Right atrium auricular region (tissue), 2 donors: ENCODE results near the gene SEMA3C. TPM values are rescaled to one million over a fixed set of nuclear protein-coding genes. Genes with fewer than 3 reads are reported as not detected.

Source experiments
- DNase-seq: peaks from one replicate; pipeline ENCODE4 v3.0.0-alpha.2; 2019; ENCODE audit warnings: low spot score
- H3K27ac ChIP-seq, 2 donors: fragments of 200-600 bp; sonication (generic); 1 replicate in 1 of 2; 2 replicates in 1 of 2; pipeline ENCODE4 v1.5.1; 2016 to 2019
- H3K27me3 ChIP-seq, 2 donors: fragments of 200-600 bp; sonication (generic); one replicate each; pipeline versions ENCODE4 v1.5.1 to v1.6.0; 2017 to 2019
- H3K36me3 ChIP-seq: fragments of 200-600 bp; sonication (generic); one replicate; pipeline ENCODE4 v1.5.1; 2016
- H3K4me1 ChIP-seq, 2 donors: fragments of 200-600 bp; sonication (generic); one replicate each; pipeline versions ENCODE4 v1.5.1 to v1.6.0; 2017 to 2019
- H3K4me3 ChIP-seq, 2 donors: fragments of 200-600 bp; sonication (generic); 1 replicate in 1 of 2; 2 replicates in 1 of 2; pipeline ENCODE4 v1.5.1; 2017 to 2019; ENCODE audit warnings: mild to moderate bottlenecking in 1 of 2, moderate library complexity in 1 of 2
- H3K9me3 ChIP-seq, 2 donors: fragments of 200-600 bp; sonication (generic); one replicate each; pipeline ENCODE4 v1.5.1; 2019
- total RNA-seq, 2 donors: library from RNA; depleted of rRNA; stranded (reverse); fragments of >200 nt; gene quantifications; one replicate each; pipeline ENCODE4 v1.1.0, GENCODE V29; 2016
- TF ChIP-seq, protein P1 (sequence below), 2 donors: fragments of 200-600 bp; sonication (generic); IDR thresholded peaks; one replicate each; pipeline ENCODE4 v1.5.1; 2019; ENCODE audit warnings: antibody characterized with exemption in 2 of 2

The SEMA3C gene
- total RNA-seq, 2 donors from 2014 or later, result 58.3 to 61.6 TPM

DNA sequence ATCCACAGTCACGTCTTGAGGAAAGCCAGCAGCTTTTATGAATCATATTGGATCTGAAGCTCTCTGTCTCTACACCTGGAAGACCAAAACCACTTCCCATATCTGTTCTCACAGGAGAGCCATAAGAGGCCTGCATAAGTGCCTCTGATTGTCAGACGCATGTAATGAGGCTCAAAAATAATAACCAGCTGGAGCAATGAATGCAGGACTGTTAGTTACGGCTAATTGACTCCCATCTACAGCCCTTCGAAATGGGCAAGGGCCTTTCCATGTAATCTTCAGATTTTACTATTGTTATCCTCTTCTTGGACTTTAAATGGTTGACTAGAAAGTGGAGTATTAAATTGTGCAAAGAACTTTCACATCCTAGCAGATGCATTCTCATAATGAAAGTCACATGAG, 4.4 kb upstream of the SEMA3C start:
- Histone ChIP-seq H3K4me1 (peaks cover 0 to 7% of the 10 kb centered on the region in 2 donors), H3K27me3 (no peaks in the 10 kb centered on the region), H3K36me3 (no peaks in the 10 kb centered on the region), H3K4me3 (no peak overlapping the region), H3K9me3 (no peaks in the 10 kb centered on the region), H3K27ac (no peak overlapping the region)
- DNase-seq, result no peak
- TF ChIP-seq, protein P1, sequence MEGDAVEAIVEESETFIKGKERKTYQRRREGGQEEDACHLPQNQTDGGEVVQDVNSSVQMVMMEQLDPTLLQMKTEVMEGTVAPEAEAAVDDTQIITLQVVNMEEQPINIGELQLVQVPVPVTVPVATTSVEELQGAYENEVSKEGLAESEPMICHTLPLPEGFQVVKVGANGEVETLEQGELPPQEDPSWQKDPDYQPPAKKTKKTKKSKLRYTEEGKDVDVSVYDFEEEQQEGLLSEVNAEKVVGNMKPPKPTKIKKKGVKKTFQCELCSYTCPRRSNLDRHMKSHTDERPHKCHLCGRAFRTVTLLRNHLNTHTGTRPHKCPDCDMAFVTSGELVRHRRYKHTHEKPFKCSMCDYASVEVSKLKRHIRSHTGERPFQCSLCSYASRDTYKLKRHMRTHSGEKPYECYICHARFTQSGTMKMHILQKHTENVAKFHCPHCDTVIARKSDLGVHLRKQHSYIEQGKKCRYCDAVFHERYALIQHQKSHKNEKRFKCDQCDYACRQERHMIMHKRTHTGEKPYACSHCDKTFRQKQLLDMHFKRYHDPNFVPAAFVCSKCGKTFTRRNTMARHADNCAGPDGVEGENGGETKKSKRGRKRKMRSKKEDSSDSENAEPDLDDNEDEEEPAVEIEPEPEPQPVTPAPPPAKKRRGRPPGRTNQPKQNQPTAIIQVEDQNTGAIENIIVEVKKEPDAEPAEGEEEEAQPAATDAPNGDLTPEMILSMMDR (IDR thresholded peaks at IDR 0.05), result no peak

DNA sequence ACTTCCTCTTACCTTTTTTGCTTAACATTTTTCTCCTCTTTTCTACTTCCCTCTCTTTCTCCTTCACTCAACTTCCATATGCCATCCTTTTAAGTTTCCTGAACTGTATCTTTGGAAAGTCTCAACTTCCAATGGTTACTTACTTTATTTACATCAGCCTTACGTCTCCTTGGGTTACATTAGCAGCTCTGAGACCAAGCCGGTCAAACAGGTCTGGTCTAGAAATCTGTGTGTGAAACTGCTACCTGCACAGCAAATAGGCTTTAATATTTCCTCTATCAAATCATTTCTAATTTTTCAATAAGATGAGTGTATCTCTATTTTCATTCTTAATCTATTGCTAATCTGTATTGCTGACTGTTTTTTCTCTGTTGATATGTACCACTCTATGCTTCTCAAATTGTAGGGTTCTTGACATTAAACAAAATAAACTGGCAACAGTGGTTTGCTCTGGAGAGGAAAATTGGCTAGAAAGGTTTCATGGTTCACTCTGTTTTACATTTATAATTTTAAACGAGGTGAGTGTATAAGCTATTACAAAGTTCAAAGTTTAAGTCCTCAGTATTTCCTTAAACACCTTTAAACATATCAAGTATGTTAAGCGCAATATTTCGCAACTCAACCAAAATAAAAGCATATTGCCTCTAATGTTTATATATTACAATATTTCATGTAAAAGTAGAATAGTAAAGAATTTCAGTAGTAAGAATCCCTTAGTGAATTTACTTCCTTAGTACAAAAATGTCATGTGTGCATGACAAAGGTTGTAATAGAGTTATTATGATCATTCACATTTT, 3.6 kb upstream of the SEMA3C start:
- Histone ChIP-seq H3K4me3 (no peak overlapping the region), H3K27me3 (no peaks in the 10 kb centered on the region), H3K9me3 (no peaks in the 10 kb centered on the region), H3K27ac (no peak overlapping the region), H3K4me1 (peaks cover 0 to 7% of the 10 kb centered on the region in 2 donors), H3K36me3 (no peaks in the 10 kb centered on the region)
- TF ChIP-seq, protein P1 (IDR thresholded peaks at IDR 0.05), result no peak
- no peak for DNase-seq

DNA sequence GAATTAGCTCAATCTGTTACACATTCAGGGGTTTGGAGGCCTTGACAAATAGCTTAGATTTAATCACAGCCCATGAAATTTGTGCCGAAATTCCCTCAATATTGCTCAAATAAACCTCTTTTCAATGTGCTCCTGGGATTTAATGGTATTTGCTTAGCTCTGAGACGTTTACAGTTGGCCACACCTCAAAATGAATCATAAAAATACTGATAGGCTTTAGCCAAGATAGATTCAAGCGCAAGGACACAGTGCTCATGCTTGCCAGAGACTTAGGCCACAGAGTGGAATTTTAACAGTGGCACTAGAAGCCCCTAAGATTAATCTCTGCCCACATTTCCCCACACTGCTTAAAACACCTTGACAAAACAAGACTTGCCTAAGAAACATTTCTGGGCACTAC, 2.3 kb upstream of the SEMA3C start:
- TF ChIP-seq, protein P1 (IDR thresholded peaks at IDR 0.05), result no peak
- no peaks in the 10 kb centered on the region for H3K27me3 ChIP-seq
- H3K9me3 ChIP-seq, result no peaks in the 10 kb centered on the region
- H3K4me3 ChIP-seq, result no peak overlapping the region
- no peak for DNase-seq
- H3K4me1 ChIP-seq, result peaks cover 0 to 7% of the 10 kb centered on the region in 2 donors
- peaks cover under 1% of the 10 kb centered on the region for H3K36me3 ChIP-seq
- H3K27ac ChIP-seq, result no peak overlapping the region

DNA sequence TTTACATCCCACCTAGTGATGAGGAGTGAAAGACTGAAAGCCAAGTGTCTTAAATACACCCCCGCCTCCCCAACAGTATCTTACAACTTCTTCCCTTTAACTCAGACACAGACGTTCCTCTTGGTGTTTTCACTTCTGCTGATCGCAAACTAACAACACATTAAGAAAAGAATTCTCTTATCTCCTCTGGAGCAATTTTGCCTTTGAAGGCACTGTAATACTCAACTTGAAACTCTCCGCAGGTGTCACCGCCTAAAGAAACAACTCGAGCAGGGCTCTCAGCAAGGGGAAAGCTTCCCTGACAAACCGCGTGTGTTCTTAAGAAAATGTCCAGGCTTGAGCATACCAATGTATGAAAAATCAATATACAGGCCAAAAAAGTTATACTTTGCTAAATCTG, 452 bp downstream of the SEMA3C start:
- Histone ChIP-seq H3K36me3 (peaks cover 5% of the 10 kb centered on the region), H3K27me3 (no peaks in the 10 kb centered on the region), H3K27ac (peak overlapping the region; percentile 79 to 84), H3K4me3 (peak overlapping the region; percentile 56 to 60), H3K9me3 (no peaks in the 10 kb centered on the region), H3K4me1 (peaks cover 0 to 7% of the 10 kb centered on the region in 2 donors)
- TF ChIP-seq, protein P1 (IDR thresholded peaks at IDR 0.05), result no peak
- no peak for DNase-seq

DNA sequence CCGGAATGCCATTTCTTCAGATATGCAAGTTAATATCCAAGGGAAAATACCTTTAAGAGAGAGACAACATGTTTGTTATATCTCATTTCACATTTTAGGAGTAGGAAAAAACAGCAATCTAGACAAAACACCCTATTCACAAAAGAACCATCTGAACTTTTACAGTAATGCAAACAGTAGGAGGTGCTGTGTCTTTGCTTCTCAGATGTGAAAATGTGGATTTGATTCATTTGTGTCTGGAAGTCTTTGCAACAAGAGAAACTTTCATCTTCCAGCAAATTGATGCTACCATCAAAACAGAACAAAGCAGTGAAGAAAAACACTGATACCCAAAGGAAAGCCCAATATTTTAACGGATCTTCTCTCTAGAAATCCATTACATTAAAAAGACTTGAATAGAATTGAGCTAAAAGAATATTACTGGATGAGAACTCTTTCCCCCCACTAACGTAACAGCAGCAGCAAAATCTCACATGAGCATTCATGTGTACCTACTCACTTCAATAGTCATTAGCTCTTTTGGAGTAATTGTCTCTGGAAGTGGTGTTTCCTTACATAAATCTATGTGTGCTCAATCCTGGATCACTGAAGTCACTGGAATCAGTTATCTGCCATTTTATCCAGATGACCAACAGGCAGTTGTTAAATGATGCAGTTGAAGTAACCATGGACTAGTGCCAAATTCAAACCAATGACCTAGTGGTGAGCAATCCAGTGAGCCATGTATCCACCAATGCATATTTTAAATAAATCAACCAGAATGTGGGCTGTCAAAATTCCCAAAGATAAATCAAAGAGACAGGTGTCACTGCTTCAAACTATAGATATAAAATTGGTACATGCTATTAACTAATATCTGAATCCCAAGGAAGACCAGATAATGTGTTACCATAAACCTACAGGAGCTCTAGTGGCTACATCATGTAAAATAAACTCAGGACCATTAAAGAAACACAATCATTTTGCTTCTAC, 1.8 kb downstream of the SEMA3C start:
- Histone ChIP-seq H3K36me3 (peaks cover 5% of the 10 kb centered on the region), H3K9me3 (no peaks in the 10 kb centered on the region), H3K27me3 (no peaks in the 10 kb centered on the region), H3K4me1 (peaks cover 0 to 7% of the 10 kb centered on the region in 2 donors), H3K4me3 (peak overlapping the region; percentile 56 to 60), H3K27ac (no peak overlapping the region)
- TF ChIP-seq, protein P1 (IDR thresholded peaks at IDR 0.05), result peak in 1 of 2 donors; percentile 54
- DNase-seq, result no peak
